Left kidney (tissue), 8 donors: ENCODE results near the gene FSD1L. TPM values are rescaled to one million over a fixed set of nuclear protein-coding genes. Genes with fewer than 3 reads are reported as not detected.

Source experiments
- DNase-seq: peaks from one replicate; pipeline ENCODE4 v3.0.0-alpha.2; 2013
- long read RNA-seq, 8 donors: transcript quantifications; one replicate each; lab custom pipeline, GENCODE V29; 2026
- polyA plus RNA-seq: library from polyadenylated mRNA; unstranded; fragments of 120-200 nt; gene quantifications from one replicate; pipeline ENCODE4 v1.2.1, GENCODE V29; 2013; ENCODE audit not compliant: insufficient read length

Gene FSD1L
- 11.4 TPM for polyA plus RNA-seq
- long read RNA-seq, donor 1 = 0 reads
- long read RNA-seq, donor 2 = 0 reads
- long read RNA-seq, donor 3 = 0 reads
- long read RNA-seq, donor 4 = 0 reads
- long read RNA-seq, donor 5, partial matches to known transcripts = 0 of 1 reads
- long read RNA-seq, donor 5, other reads (novel, unspliced or antisense) = 0 of 1 reads
- long read RNA-seq, donor 6, partial matches to known transcripts = 0 of 1 reads
- long read RNA-seq, donor 6, other reads (novel, unspliced or antisense) = 0 of 1 reads
- long read RNA-seq, donor 7 = 0 reads
- long read RNA-seq, donor 8 = 0 reads

- peak; percentile 87 for DNase-seq
Measured at GRCh38 chr9:105447814-105448812, at the start of gene FSD1L. TSS of gene FSD1L (plus strand) at chr9:105448034. CDS start at chr9:105448221, 187 bp downstream.

- no peak for DNase-seq
Measured at GRCh38 chr9:105399117-105399516, 48.7 kb upstream of the FSD1L start.

GRCh38 chr9:105401651-105402050, 46.2 kb upstream of the FSD1L start:
- DNase-seq = peak; percentile 11

- DNase-seq = no peak
Measured at GRCh38 chr9:105403552-105404248, 44.1 kb upstream of the FSD1L start.

- DNase-seq = no peak
Measured at GRCh38 chr9:105405514-105406131, 42.2 kb upstream of the FSD1L start.

- DNase-seq = no peak
Measured at GRCh38 chr9:105406369-105406768, 41.5 kb upstream of the FSD1L start.

GRCh38 chr9:105413525-105413924, 34.3 kb upstream of the FSD1L start:
- no peak for DNase-seq

GRCh38 chr9:105414947-105415661, 32.7 kb upstream of the FSD1L start:
- DNase-seq = peak; percentile 76

- DNase-seq = no peak
Measured at GRCh38 chr9:105415662-105415980, 32.2 kb upstream of the FSD1L start.

GRCh38 chr9:105416840-105417239, 31.0 kb upstream of the FSD1L start:
- no peak for DNase-seq

GRCh38 chr9:105418588-105419500, 29.0 kb upstream of the FSD1L start:
- no peak for DNase-seq

GRCh38 chr9:105419816-105420597, 27.8 kb upstream of the FSD1L start:
- DNase-seq = no peak

- DNase-seq = no peak
Measured at GRCh38 chr9:105421154-105421553, 26.7 kb upstream of the FSD1L start.

GRCh38 chr9:105421864-105422263, 26.0 kb upstream of the FSD1L start:
- DNase-seq = no peak

GRCh38 chr9:105425816-105426433, 21.9 kb upstream of the FSD1L start:
- no peak for DNase-seq

GRCh38 chr9:105426657-105427056, 21.2 kb upstream of the FSD1L start:
- DNase-seq = no peak

GRCh38 chr9:105431424-105432246, 16.2 kb upstream of the FSD1L start:
- DNase-seq = no peak

GRCh38 chr9:105432247-105432842, 15.5 kb upstream of the FSD1L start:
- DNase-seq = no peak
